HG02678 (cell line): Measurements from ENCODE around the gene PTPRT.
"Not testable (repeated sequence)": the region's sequence is repeated elsewhere in the genome, so short reads cannot be mapped to it uniquely, and the experiment has no call there.

Source experiments
- ATAC-seq: cut with Tn5 transposase; IDR thresholded peaks from one replicate; pipeline ENCODE4 v1.9.1; 2021; ENCODE audit warnings: mild to moderate bottlenecking, moderate library complexity; ENCODE audit not compliant: unreplicated experiment

The PTPRT gene

DNA sequence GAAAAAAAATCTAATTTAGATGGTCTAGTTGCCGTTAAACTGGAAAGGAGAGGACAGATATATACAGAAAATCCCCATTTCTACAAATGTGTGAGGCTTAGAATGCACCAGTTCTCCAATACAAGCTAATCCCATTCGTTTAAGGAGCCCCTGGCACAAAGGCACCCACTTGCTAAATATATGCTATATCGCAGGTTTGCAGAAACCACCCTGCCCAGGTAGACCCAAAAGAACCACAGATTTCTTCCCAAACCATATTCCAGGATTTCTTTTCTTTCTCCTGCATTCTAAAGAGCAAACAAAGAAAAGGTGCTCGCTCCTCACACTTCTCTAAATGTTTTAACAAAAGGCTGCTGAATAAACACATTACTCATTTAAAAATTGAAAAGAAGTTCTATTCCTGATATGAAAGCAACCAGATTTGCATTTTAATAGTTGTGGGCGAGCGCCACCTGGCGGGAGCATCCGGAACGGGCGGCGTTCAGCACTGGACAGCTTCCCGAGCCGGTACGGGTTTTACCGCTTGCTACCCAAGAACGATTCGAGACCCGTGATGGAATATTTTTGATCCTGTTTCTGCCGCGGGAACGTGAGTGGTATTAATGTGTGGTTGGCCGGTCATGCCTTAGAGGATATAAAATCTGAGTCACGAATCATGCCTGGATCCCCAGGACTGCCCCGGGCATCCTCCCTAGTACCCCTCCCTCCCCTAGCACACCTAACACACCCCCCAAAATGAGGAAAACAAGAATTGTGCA lies 2.1 kb downstream of the PTPRT start:
- ATAC-seq, result no peak

DNA sequence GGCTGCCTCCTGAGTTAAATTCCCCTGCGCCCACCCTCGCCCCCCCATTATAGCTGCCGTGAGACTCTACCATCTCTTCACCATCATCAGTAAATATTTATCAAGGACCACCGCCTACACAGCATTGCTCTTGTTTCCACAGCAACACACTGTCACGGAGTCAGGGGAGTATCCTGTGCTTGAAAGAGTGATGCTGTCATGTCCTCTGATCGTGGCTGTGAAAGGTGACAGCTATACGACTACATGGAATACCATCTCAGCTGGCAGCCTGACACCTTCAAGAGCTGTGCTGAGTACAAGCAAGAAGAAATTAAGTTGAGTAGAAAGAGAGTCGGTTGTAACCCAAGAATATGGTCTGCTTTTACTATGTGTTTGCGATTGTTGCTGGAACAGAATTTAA lies 3.4 kb downstream of the PTPRT start:
- no peak for ATAC-seq

DNA sequence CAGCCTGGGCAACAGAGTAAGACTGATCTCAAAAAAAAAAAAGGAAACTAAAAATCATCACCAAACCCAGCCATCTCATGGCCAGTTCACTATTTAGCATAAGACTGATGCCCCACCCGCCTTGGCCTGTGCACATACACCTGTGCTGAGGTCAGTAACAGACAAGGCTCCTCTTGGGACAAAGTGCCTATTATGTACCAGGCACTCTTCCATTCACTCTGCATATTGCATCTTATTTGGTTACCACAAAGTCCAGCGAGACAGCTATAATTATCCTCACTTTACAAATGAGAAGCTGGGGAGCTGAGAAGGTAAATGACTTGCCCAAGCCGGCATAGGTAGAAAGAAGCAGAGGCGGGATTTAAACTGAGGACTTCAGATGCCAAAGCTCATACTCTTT lies 3.8 kb downstream of the PTPRT start:
- ATAC-seq, result no peak

DNA sequence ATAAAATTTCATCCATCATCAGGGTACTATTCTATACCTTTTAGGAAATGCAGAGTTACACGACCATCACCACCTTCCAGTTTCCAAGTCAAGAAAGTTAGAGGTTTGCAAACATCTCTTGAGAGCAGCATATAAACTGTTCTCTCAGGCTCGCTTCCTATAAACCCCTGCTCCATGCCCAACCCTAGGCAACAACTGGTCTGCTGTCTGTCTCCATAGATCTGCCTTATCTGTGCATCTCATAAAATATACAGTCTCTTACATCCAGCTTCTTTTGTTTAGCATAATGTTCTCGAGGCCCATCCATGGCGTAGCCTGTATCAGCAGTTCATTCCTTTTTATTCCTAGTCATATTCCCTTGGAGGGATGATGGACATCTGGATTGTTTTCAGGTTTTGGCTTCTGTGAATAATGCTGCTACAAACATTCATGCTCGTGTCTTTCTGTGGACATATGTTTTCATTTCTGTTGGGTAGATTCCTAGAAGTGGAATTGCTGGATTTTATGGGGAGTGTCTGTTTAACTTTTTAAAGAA lies 6.1 kb downstream of the PTPRT start:
- no peak for ATAC-seq

DNA sequence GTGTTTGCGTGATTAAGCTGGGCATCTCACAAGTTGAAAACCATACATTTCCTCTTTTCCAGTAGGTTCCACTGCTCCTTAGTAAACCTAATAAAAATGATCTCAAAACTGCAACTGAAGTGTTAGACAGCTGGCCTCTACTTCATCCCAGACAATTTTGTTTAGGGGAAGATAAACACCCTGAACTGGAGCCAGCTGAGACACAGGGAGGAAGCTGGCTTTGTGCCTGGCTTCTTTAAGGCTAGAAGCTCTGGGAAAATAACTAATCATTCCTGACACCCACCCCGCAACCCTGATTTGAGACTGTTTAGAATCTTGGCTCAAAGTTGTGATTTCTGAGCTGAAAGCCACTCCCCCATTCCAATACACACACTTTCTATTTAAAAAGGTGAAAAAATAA lies 11.6 kb downstream of the PTPRT start:
- no peak for ATAC-seq

DNA sequence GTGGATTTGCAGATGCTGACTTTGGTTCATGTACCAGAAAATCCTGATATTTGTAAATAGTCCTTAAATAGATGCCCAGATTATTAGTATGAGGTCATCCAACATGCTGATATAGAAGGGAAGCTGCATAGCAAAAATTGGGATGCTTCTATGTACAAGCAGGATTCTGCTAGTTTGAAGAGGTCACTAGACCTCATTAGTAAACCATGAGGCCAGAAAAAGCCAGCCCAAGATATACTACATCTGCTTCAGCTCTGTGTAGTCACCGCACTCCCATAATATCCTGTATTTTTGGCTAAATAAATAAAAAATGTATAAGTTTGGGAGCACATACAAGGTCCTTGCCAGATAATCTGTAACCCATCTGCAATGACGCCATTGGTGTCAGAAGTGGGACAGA lies 13.0 kb downstream of the PTPRT start:
- ATAC-seq, result no peak

DNA sequence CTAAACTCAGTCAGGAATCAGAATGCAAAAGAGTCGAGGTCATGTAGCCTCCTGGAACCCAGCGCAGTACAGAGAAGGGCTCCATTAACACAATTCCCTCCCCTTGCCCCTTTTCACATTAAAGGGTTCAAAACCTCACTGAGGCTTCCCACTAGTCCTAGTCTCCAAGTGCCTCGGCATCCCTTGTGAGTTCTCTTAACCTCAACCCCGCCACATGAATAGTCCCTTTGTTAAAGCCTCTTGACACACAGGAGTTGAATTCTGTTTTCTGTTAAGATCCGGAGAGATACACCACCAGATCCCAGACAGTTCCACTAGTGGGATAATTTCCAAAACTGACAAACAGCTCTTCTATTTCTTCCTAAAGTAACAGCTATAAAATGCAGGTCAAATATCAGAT lies 17.8 kb downstream of the PTPRT start:
- no peak for ATAC-seq

DNA sequence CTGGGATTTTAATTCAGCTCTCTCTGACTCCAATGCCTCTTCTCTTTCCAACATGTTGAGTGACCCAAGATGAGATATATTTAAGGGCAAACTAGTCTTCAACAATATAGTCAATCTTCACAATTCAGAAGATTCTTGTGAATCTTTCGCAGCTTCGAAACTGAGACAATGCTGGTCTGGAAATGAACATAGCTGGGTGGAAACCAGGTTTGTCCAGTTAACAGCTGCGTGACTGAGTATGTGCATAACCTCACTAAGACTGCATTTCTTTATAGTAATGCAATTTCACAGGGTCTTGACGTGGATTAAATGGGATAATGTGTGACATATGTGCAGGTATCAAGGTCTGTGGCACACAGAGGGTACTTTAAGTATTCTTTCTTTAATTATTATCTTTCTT lies 18.9 kb downstream of the PTPRT start:
- ATAC-seq, result no peak

DNA sequence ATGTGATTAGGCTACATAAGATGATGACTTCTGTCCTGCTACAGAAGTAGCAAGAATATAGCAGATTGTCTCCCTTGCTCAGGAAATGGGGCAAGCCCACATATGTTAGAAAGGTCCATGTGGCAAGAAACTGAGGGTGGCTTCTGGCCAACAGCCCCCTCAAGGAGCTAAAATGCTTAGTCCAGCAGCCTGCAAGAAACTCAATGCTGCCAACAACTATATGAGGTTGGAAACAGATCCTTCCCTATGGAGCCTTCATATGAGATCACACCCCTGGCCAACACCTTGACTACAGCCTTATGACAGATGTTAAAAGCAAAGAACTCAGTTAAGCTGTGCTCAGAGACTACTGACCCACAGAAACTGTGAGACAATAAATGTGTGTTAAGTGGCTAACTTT lies 22.1 kb downstream of the PTPRT start:
- ATAC-seq, result no peak

DNA sequence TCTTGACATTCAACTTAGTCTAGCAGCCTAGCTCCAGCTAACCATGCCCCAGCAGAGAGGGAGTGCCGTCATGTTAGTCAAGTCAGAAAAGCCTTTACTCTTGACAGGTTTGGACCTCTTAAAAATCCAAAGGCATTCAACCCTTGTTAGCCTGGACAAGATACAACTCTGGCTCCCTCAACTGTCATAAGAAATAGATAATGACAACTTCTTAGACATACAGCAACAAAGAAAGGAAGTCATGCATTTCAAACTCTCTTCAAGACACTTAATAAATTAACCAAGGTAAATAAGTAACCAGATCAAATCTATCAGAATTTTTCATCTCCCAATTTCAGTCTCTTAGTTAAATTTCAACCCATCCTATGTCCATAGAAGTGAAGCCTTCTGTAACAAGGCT lies 22.7 kb downstream of the PTPRT start:
- ATAC-seq, result no peak

DNA sequence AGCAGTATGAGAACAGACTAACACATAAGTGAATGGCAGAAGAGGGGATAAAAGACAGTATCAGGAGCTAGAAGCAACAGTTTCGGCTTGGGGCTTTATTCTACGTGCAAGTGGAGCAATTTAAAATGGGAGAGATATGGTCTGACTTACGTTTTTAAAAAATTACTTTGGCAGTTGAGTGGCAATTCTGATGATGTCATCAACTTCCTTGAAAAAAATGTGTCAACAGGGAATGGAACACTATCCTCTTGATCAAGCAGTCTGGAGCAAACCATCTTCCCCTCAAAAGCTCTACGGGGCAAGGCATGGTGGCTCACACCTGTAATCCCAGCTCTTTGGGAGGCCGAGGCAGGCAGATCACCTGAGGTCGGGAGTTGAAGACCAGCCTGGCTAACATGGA lies 24.1 kb downstream of the PTPRT start:
- no peak for ATAC-seq

DNA sequence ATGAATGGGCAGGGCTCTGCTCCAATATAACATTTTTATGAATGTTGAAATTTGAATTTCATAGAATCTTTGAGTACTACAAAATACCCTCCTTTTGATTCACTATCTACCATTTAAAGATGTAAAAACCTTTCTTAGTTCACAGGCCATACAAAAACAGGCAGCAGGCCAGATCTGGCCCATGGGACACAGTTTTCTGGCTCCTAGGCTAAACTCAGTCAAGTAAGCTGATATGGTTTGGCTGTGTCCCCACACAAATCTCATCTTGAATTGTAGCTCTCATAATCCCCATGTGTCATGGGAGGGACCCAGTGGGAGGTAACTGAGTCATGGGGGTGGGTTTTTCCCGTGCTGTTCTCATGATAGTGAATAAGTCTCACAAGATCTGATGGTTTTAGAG lies 25.0 kb downstream of the PTPRT start:
- not testable (repeated sequence) for ATAC-seq

DNA sequence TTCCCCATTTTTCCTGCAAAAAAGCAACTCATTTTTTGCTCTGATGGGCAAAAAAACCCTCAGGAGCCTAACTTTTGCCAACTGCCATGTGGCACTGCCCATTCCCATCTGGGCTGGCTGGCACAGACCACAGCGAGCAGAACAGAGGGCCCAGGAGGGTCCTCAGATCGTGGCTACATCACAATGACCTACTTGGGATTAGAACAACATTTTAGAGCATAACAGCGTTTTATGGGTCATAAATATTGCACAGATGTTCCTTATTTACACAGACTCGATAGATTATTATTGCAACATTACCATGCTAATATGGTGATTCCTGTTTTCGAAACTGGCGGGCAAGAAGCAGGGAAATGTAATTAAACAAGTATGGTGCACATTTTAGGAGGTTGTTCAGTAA lies 28.0 kb downstream of the PTPRT start:
- no peak for ATAC-seq

DNA sequence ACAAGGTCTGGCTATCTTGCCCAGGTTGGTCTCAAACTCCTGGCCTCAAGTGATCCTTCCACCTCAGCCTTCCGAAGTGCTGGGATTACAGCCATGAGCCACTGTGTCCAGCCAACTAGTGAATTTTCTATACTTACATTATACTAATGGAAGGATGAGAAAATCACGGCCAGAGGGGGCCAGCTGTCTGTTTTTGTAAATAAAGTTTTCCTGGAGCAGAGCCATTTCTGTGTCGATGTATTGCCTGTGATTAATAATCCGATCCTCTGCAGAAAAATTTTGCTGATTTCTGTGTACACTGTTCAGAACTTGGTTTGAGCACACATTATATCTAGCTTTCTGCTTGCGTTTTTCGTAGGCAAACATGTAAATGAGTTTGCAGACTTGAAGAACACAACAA lies 28.8 kb downstream of the PTPRT start:
- no peak for ATAC-seq

DNA sequence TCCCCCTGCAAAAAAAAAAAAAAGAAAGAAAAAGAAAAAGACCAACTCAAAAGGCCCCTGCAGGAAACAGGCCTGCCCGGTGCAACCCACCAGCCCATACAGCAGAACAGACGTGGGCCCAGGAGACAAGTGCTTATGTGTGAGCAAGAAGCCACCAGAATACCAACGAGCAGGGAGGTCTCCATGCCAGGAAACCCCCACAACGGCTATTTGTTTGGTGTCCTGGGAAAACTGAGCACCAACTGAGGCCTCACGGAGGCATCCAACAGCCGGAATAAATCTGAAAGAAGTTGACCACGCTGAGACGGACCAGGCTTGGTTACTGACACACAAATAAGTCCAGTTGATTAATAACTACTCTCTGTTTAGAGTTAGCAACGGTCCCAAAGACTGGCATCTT lies 29.7 kb downstream of the PTPRT start:
- ATAC-seq, result no peak

DNA sequence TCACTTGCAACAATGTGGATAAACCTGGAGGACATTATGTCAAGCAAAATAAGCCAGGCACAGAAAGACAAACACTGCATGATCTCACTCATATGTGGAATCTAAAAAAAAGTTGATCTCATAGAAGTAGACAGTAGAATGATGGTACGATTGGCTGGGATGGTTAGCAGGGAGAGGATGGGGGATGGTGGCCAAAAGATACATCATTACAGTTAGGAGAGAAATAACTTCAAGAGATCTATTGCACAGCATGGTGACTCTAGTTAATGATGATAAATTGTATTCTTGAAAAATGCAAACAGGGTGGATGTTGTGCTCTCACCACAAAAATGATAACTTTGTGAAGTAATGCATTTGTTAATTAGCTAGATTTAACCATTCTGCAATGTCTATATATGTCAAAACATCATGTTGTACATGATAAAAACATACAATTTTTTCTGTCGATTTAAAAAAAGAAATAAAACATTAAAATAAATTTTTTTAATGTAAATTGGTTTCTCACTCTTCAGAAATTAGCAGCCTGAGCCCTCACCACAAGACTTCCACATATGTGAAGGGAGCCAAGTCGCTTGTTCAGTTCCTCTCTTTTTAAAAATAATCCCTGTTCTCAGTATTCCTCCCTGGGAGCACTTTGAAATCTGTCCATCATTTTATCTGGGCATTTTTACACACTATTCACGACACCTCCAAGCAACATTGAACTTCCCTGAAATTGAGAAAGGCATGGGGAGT lies 34.2 kb downstream of the PTPRT start:
- no peak for ATAC-seq

DNA sequence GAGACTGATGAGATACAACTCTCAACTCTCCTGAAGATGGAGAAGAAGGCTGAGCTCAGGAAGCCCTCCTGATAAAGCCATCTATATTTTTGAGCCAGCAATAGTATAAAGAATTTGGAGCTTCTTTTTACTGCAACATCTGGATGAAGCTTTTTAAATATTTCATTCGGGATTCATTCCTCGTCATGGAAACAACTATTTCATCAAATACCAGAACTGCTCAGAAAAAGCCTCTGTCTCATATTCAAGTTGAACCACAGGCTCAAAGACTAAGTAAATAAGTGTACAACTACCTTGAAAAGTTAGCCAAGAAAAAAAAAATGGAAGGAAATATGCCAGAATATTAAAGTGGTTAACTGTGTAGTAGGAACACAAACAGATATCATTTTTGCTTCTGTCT lies 37.8 kb downstream of the PTPRT start:
- no peak for ATAC-seq

DNA sequence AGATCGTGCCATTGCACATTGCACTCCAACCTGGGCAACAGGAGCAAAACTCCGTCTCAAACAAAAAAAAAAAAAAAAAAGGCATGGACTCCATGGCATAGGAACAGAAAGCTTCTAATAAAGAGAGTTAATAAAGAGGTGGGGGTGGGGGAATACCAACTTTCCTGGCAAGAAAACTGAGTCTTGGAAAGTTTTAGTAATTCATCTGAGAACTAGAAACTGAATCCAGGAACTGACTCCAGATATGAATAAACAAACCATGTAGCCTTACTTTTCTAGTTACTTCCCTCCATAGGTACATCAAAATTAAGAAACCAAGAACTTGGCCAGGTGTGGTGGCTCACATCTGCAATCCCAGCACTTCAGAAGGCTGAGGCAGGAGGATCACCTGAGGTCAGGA lies 38.5 kb downstream of the PTPRT start:
- ATAC-seq, result no peak

DNA sequence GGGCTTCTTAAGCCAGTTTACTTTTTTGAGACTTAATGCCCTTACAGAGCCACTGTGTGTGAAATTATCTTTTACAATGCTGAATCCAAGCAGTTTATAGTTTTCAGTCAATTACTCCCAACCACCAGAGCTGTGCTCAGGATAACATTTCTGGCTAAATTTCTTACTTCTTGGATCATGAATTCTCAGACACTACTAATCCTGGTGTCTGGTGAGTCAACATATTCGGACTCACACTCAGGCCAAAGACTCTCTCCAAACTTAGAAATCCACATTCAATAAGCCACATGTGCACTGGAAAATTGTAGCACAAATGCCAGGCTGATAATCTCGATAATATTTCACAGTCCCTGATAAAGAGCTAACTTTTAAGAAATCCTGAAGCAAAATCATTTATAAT lies 49.0 kb downstream of the PTPRT start:
- ATAC-seq, result no peak

DNA sequence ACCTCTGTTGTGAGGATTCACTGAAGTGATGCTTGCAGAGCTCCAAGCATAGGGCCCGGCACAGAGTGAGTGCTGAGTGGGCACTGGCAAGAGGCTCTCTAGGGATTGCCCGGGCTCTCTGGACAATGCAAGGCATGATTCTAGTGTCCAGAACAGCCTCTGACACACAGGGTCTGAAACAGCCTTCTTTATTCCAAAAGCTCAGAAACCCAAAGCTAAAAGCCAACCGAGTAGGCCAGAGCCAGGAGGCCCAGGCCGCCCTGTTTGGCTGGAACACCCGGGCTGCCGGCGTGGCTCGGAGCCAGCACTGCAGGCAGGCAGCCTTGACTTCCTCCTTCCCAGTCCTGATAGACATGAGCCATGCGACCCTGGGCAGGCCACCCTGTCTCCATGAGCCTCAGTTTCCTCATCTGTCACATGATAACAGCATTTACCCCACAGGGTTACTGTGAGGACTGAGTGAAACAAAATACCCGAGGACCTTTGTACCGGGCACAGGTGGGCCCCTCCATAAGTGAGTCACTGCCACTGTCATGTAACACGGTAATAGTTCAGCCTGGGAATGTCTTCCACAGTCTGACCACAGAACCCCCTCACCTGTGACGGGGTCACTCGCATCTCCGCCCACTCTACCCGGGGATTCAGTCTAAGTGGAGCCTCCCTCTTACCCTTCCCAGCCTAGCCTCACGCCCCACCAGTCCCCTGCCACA lies 51.5 kb downstream of the PTPRT start:
- no peak for ATAC-seq

DNA sequence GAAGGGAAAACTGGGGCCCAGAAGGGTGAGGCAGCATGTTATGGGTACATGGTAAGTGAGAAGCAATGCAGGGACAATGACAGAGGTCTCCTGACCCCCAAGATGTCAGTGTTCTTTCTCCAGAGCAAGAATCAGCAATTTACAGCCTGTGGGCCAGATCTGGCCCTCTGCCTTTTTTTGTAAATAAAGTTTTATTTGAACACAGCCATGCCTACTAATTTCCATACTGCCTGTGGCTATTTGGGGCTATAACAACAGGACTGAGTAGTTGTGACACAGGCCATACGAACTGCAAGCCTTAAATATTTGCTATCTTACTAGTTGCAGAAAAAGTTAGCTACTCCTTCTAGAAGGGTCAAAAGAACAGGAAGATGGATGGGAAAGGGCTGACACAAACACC lies 52.5 kb downstream of the PTPRT start:
- no peak for ATAC-seq

DNA sequence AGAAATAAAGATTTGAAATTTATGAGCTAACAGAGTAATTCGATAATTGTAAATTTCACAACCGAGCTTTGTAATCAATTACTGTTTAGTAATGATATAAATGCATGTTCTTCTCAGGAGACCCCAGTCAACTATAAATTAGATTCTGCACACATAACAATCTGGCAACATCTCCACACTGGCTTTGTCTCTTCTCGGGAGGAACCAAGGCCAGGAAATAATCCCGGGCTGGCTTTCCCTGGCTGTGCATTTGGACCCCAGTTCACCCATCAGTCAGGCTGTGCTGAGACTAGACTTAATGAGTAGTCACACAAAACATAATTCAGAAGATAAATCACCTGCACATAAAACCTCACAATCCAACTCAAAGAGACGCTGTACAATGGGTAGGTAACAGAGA lies 65.5 kb downstream of the PTPRT start:
- ATAC-seq, result no peak
